T-helper 17 cell (primary cell): ENCODE results near the gene MYO15B. TPM values are rescaled to one million over a fixed set of nuclear protein-coding genes. Genes with fewer than 3 reads are reported as not detected.

ENCODE experiments used
- ATAC-seq: fragments of 150-1000 bp; cut with Tn5 transposase; 2 replicates; pipeline ENCODE4 v1.10.0; 2021; ENCODE audit warnings: mild to moderate bottlenecking, moderate library complexity
- DNase-seq, 3 donors: peaks; one replicate each; pipeline versions ENCODE4 v3.0.0 to v3.0.0-alpha.2; 2020 to 2021
- H3K9me3 ChIP-seq: one replicate; pipeline ENCODE4 v1.7.0; 2013; ENCODE audit warnings: low read length, mild to moderate bottlenecking; ENCODE audit not compliant: control insufficient read depth, poor library complexity, severe bottlenecking
- H3K27ac Mint-ChIP-seq: one replicate; pipeline ENCODE4 v1.8.0; 2022; ENCODE audit warnings: mild to moderate bottlenecking, moderate library complexity, mixed read lengths
- H3K27me3 Mint-ChIP-seq: one replicate; pipeline ENCODE4 v1.8.0; 2022; ENCODE audit warnings: mixed read lengths
- H3K36me3 Mint-ChIP-seq: one replicate; pipeline ENCODE4 v1.8.0; 2022; ENCODE audit warnings: low read depth, mixed read lengths
- H3K4me1 Mint-ChIP-seq: one replicate; pipeline ENCODE4 v1.8.0; 2022; ENCODE audit warnings: mild to moderate bottlenecking, mixed read lengths
- H3K4me3 Mint-ChIP-seq: one replicate; pipeline ENCODE4 v1.8.0; 2022; ENCODE audit warnings: mild to moderate bottlenecking, moderate library complexity, mixed read lengths
- total RNA-seq, 4 donors: library from RNA in 2 of 4; stranded (reverse) in 2 of 4; gene quantifications; one replicate each; pipeline ENCODE4 v1.2.3 and lab custom pipeline; 2022 to 2026

MYO15B gene
- total RNA-seq, 2 donors from 2014 or later = 42.2 to 69.3 TPM

DNA sequence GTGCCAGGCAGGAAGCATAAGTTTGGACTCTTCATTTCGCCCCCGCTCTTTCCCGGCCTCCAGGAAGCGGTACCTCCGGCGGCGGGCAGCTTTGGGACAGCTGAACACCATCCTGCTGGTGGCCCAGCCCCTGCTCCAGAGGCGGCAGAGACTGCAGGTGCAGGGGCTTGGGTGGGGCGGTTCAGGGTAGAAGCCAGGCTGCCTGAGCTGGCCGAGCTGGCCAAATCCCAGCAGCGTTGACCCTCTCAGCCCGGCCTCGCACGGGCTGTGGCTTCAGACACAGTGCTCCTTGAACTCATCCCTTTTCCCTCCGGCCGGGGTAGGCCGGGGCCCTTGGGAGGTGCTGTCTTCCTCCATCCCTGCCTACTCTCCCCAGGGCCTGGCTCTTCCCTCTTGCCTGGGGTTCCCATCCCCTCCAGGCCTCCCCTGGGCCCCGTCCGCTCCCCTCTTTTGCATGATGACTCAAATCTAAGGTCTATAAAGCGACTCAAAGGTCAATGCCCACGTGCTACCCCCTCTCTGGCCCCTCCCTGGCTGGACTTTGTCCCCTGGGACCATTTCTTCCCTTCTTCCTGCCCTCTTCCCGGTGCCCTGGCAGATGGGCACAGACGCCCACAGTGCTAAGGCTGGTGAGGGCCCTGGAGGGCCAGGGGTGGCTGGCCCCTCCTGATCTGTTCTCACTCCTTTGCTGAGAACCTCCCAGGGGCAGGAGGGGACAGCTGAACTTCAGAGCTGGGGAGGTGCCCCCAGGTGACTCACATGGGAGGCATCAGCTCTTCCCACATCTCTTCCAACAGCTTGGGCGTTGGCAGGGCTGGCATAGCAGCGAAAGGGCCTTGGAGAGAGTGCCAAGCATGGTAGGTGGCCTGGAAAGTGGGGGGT is 22.7 kb downstream of the MYO15B start:
- H3K9me3 ChIP-seq = no peaks in the 10 kb centered on the region
- ATAC-seq = no peak
- DNase-seq = no peak
- H3K27ac Mint-ChIP-seq = no peak overlapping the region
- no peaks in the 10 kb centered on the region for H3K4me1 Mint-ChIP-seq
- H3K4me3 Mint-ChIP-seq = no peak overlapping the region
- H3K27me3 Mint-ChIP-seq = no peaks in the 10 kb centered on the region
- no peaks in the 10 kb centered on the region for H3K36me3 Mint-ChIP-seq

GRCh38 chr17:75611851-75612429 is 24.3 kb downstream of the MYO15B start:
- Mint-ChIP-seq H3K27me3 (no peaks in the 10 kb centered on the region), H3K4me3 (no peak overlapping the region), H3K36me3 (no peaks in the 10 kb centered on the region), H3K27ac (no peak overlapping the region), H3K4me1 (peaks cover 2% of the 10 kb centered on the region)
- DNase-seq = no peak
- no peak for ATAC-seq
- H3K9me3 ChIP-seq = no peaks in the 10 kb centered on the region

- no peaks in the 10 kb centered on the region for H3K27me3 Mint-ChIP-seq
- H3K4me3 Mint-ChIP-seq = no peak overlapping the region
- H3K27ac Mint-ChIP-seq = no peak overlapping the region
- H3K9me3 ChIP-seq = no peaks in the 10 kb centered on the region
- ATAC-seq (no peak), DNase-seq (no peak)
- no peaks in the 10 kb centered on the region for H3K36me3 Mint-ChIP-seq
- peaks cover 2% of the 10 kb centered on the region for H3K4me1 Mint-ChIP-seq
Measured at GRCh38 chr17:75612906-75613626, 25.5 kb downstream of the MYO15B start.

GRCh38 chr17:75614006-75614405 is 26.4 kb downstream of the MYO15B start:
- Mint-ChIP-seq H3K36me3 (no peaks in the 10 kb centered on the region), H3K4me3 (no peak overlapping the region), H3K27ac (no peak overlapping the region), H3K27me3 (no peaks in the 10 kb centered on the region), H3K4me1 (peaks cover 2% of the 10 kb centered on the region)
- no peak for DNase-seq
- ATAC-seq = no peak
- no peaks in the 10 kb centered on the region for H3K9me3 ChIP-seq

- DNase-seq = no peak
- Mint-ChIP-seq H3K27me3 (no peaks in the 10 kb centered on the region), H3K27ac (no peak overlapping the region), H3K4me1 (peaks cover 2% of the 10 kb centered on the region), H3K36me3 (no peaks in the 10 kb centered on the region), H3K4me3 (no peak overlapping the region)
- ATAC-seq = no peak
- no peaks in the 10 kb centered on the region for H3K9me3 ChIP-seq
Measured at GRCh38 chr17:75614556-75615270, 27.1 kb downstream of the MYO15B start.

DNA sequence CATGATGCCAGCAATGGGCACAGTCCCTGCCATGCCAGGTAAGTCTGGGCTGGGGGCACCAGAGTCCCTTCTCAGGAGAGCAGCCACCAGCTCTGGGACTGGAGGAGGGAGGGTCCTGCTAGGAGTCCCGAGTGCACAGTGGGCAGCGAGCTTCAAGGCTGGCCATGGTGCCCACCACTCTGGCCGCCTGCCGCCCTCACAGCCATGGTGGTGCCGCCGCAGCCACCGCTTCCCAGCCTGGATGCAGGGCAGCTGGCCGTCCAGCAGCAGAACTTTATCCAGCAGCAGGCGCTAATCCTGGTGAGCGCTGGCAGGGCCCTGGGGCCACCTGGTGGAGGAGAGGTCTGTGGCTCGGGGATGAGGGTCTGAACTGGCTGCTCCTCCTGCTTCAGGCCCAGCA is 27.7 kb downstream of the MYO15B start:
- ATAC-seq = no peak
- no peak for DNase-seq
- Mint-ChIP-seq H3K27me3 (no peaks in the 10 kb centered on the region), H3K36me3 (no peaks in the 10 kb centered on the region), H3K27ac (no peak overlapping the region), H3K4me1 (peaks cover 2% of the 10 kb centered on the region), H3K4me3 (no peak overlapping the region)
- H3K9me3 ChIP-seq = no peaks in the 10 kb centered on the region

DNA sequence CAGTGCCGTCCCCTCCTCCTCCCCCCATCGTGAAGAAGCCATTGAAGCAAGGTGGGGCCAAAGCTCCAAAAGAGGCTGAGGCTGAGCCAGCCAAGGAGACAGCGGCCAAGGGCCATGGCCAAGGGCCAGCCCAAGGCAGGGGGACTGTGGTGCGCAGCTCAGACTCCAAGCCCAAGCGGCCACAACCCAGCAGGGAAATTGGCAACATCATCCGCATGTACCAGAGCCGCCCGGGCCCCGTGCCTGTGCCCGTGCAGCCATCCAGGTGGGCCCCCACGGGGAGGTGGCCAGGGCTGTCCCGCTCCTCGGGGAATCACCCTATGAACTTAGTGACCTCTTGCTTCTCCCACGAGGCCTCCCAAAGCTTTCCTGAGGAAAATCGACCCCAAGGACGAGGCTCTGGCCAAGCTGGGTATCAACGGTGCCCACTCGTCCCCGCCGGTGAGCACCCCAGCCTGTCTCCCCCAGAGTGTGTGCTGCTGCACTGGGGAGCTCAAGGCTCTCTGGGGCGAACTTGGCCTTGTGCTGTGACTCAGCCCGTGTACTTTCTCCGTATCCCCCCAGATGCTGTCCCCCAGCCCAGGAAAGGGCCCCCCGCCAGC is 29.0 kb downstream of the MYO15B start:
- Mint-ChIP-seq H3K4me1 (peaks cover 2% of the 10 kb centered on the region), H3K27me3 (no peaks in the 10 kb centered on the region), H3K36me3 (no peaks in the 10 kb centered on the region), H3K4me3 (no peak overlapping the region), H3K27ac (no peak overlapping the region)
- DNase-seq (no peak), ATAC-seq (no peak)
- no peaks in the 10 kb centered on the region for H3K9me3 ChIP-seq

DNA sequence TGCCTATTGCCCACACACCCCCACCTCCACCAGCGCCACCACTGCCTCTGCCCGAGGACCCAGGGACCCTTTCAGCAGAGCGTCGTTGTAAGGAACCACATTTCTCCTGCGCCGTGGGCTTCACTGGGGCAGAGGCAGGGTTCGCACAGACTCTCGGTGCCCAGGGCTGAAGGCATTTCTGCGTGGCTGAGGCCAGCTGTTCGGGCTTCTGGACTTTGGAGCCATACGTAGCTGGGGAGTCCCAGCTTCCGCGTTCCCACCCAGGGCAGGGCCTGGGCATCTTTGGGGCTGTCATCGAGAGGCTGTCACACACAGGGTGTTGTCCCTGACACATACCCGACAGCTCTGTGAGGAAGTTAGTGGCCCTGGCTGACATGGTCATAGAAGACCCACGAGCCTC is 29.6 kb downstream of the MYO15B start:
- DNase-seq = no peak
- no peak for ATAC-seq
- Mint-ChIP-seq H3K4me1 (peaks cover 5% of the 10 kb centered on the region), H3K4me3 (no peak overlapping the region), H3K36me3 (no peaks in the 10 kb centered on the region), H3K27me3 (no peaks in the 10 kb centered on the region), H3K27ac (no peak overlapping the region)
- H3K9me3 ChIP-seq = no peaks in the 10 kb centered on the region

DNA sequence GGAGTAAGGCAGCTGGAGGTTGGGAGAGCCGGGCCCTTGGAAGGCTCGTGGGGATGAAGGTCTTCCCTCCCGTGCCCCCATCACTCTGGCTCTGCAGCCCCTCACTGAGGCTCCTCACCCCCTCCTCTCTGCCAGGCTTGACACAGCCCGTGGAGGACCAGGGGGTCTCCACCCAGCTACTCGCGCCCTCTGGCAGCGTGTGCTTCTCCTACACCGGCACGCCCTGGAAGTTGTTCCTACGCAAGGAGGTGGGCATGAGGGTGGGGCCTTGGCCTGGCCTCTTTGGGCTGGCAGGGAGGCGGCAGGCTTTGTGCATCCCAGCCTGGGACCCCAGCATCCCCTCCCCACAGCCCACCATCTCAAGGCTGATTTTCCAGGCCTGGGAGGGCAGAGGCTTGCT is 30.1 kb downstream of the MYO15B start:
- DNase-seq (no peak), ATAC-seq (no peak)
- no peaks in the 10 kb centered on the region for H3K9me3 ChIP-seq
- Mint-ChIP-seq H3K27ac (no peak overlapping the region), H3K4me3 (no peak overlapping the region), H3K36me3 (no peaks in the 10 kb centered on the region), H3K4me1 (peaks cover 9% of the 10 kb centered on the region), H3K27me3 (no peaks in the 10 kb centered on the region)

GRCh38 chr17:75619506-75620431 is 32.2 kb downstream of the MYO15B start:
- Mint-ChIP-seq H3K27ac (no peak overlapping the region), H3K4me3 (no peak overlapping the region), H3K4me1 (peaks cover 11% of the 10 kb centered on the region), H3K36me3 (no peaks in the 10 kb centered on the region), H3K27me3 (no peaks in the 10 kb centered on the region)
- H3K9me3 ChIP-seq = no peaks in the 10 kb centered on the region
- DNase-seq = no peak
- no peak for ATAC-seq

DNA sequence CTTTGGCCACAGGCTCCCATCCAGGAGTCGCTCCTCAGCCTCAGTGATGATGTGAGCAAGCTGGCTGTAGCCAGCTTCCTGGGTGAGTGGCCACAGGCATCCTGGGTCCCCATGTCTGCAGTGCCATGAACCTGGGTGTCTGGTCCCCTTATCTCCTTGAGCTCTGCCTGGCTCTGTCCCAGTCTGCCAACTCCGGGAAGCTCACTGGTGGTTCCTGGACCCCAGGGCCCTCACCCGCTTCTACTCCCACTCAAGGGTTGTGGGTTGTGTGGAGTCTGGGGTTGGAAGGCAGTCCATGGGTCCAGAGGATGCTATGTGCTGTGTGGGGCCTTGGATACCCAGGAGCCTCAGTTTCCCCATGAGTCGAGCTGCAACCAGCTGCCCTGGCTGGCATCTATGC is 33.9 kb downstream of the MYO15B start:
- Mint-ChIP-seq H3K27ac (no peak overlapping the region), H3K36me3 (no peaks in the 10 kb centered on the region), H3K4me1 (peaks cover 9% of the 10 kb centered on the region), H3K4me3 (no peak overlapping the region), H3K27me3 (no peaks in the 10 kb centered on the region)
- no peaks in the 10 kb centered on the region for H3K9me3 ChIP-seq
- no peak for DNase-seq
- ATAC-seq = no peak

DNA sequence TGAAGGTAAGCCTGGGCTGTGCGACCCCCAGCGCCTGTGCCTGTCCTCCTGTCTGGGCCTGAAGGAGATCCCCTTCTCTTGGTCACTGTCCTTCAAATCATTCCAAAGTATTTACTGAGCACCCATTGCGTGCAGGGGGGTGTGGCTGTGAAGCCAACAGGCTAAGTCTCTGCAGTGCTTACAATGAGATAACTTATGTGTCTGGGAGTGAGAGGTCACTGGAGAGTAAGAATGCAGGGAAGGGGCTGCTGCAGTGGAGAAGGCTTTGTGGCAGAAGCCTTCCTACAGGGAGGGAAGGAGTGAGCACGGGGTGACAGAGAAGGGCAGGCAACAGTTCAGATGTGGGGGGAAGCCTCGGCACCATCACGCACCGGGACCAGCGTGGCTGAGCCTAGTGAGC is 34.5 kb downstream of the MYO15B start:
- H3K36me3 Mint-ChIP-seq = no peaks in the 10 kb centered on the region
- H3K27me3 Mint-ChIP-seq = no peaks in the 10 kb centered on the region
- ATAC-seq (no peak), DNase-seq (no peak)
- H3K4me3 Mint-ChIP-seq = no peak overlapping the region
- H3K27ac Mint-ChIP-seq = peak overlapping the region; percentile 29
- peaks cover 9% of the 10 kb centered on the region for H3K4me1 Mint-ChIP-seq
- H3K9me3 ChIP-seq = no peaks in the 10 kb centered on the region
